ENCODE measurements around the gene GADD45GIP1.

The GADD45GIP1 gene

GRCh38 chr19:12956446-12957388 lies at the start of gene GADD45GIP1:
GADD45GIP1 (minus strand) TSS chr19:12957223; CDS start chr19:12957212, 11 bp downstream.
- no peak for TF ChIP-seq CTCF (IDR thresholded peaks at IDR 0.05; ENCODE audit: low read depth, low read length, missing control alignments)
- peak within 1 kb of the TSS; percentile 67 for H3K4me3 ChIP-seq (ENCODE audit: low read depth, low read length)
- no peak for DNase-seq (ENCODE audit: low read depth)
- in situ Hi-C loops (cut with HindIII; ENCODE audit: low sequenced_read_pairs) = no loop called here

GRCh38 chr19:13005861-13006370 lies 48.9 kb upstream of the GADD45GIP1 start:
- in situ Hi-C loops (cut with HindIII; ENCODE audit: low sequenced_read_pairs) = no loop called here
- H3K4me3 ChIP-seq (ENCODE audit: low read depth, low read length) = no peak overlapping the region
- TF ChIP-seq CTCF (IDR thresholded peaks at IDR 0.05; ENCODE audit: low read depth, low read length, missing control alignments) = no peak
- no peak for DNase-seq (ENCODE audit: low read depth)

- H3K4me3 ChIP-seq (ENCODE audit: low read depth, low read length) = no peak overlapping the region
- DNase-seq (ENCODE audit: low read depth) = no peak
- in situ Hi-C loops (cut with HindIII; ENCODE audit: low sequenced_read_pairs) = no loop called here
- no peak for TF ChIP-seq CTCF (IDR thresholded peaks at IDR 0.05; ENCODE audit: low read depth, low read length, missing control alignments)
Observed at GRCh38 chr19:13005253-13005652, 48.2 kb upstream of the GADD45GIP1 start.

GRCh38 chr19:13004273-13004672 lies 47.2 kb upstream of the GADD45GIP1 start:
- no peak overlapping the region for H3K4me3 ChIP-seq (ENCODE audit: low read depth, low read length)
- in situ Hi-C loops (cut with HindIII; ENCODE audit: low sequenced_read_pairs) = no loop called here
- no peak for DNase-seq (ENCODE audit: low read depth)
- TF ChIP-seq CTCF (IDR thresholded peaks at IDR 0.05; ENCODE audit: low read depth, low read length, missing control alignments) = no peak

- in situ Hi-C loops (cut with HindIII; ENCODE audit: low sequenced_read_pairs) = no loop called here
- no peak for TF ChIP-seq CTCF (IDR thresholded peaks at IDR 0.05; ENCODE audit: low read depth, low read length, missing control alignments)
- no peak overlapping the region for H3K4me3 ChIP-seq (ENCODE audit: low read depth, low read length)
Observed at GRCh38 chr19:13003081-13003480, 46.1 kb upstream of the GADD45GIP1 start.

GRCh38 chr19:13002166-13002898 lies 45.3 kb upstream of the GADD45GIP1 start:
- in situ Hi-C loops (cut with HindIII; ENCODE audit: low sequenced_read_pairs) = no loop called here
- peak overlapping the region; percentile 28 for H3K4me3 ChIP-seq (ENCODE audit: low read depth, low read length)
- no peak for DNase-seq (ENCODE audit: low read depth)
- no peak for TF ChIP-seq CTCF (IDR thresholded peaks at IDR 0.05; ENCODE audit: low read depth, low read length, missing control alignments)

More at GRCh38 chr19:13003081-13003480, 46.1 kb upstream of the GADD45GIP1 start:
- no peak for DNase-seq (ENCODE audit: low read depth)

Measured in astrocyte of the cerebellum (primary cell).